ENCODE measurements around the gene ART5. TPM values are rescaled to one million over a fixed set of nuclear protein-coding genes. Genes with fewer than 3 reads are reported as not detected.

The ART5 gene
- polyA plus RNA-seq, 1 donor (not counting 4 experiments of a cell fraction or from before 2014, with no cell fraction given) = not detected

DNA sequence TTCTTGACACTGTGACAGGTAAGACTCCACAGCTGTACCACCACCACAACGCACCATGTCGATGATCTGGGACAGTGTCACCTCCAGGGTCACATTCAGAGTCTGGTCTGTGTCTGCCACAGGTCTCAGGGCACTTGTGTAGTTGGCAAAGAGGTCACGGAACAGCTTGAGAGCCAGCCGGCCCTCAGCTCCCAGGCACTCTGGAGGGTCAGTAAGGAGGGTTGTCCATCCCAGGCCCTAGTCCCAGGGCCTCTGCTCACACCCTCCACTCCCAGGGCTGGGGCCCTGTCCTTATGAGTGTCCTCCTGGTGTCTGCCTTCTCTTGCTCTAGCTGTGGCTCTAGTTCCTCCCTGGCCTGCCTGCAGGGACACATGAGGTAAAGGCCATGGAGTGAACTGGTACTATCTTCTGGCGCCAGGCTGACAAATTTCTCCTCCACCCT lies 28.0 kb upstream of the ART5 start:
- Histone ChIP-seq H3K4me3 (ENCODE audit: control insufficient read depth in 2 of 3, extremely low read depth in 1 of 3, insufficient read depth in 2 of 3, low read depth in 1 of 3, low read length in 3 of 3) (no peak overlapping the region), H3K36me3 (ENCODE audit: control insufficient read depth in 2 of 2, extremely low read depth in 1 of 2, insufficient read depth in 2 of 2, low read length in 2 of 2) (peaks cover 16 to 36% of the 10 kb centered on the region in 2 experiments), H3K9ac (ENCODE audit: control insufficient read depth, extremely low read depth, insufficient read depth, low read length) (no peak overlapping the region), H3K27me3 (ENCODE audit: control insufficient read depth, extremely low read depth, insufficient read depth, low read length) (no peaks in the 10 kb centered on the region), H3K27ac (ENCODE audit: control insufficient read depth, insufficient read depth, low read length) (no peak overlapping the region), H3K79me2 (ENCODE audit: control insufficient read depth, insufficient read depth, low read length) (no peaks in the 10 kb centered on the region), H3K4me1 (ENCODE audit: control insufficient read depth, extremely low read depth, insufficient read depth, low read length) (peaks cover 11% of the 10 kb centered on the region), H4K20me1 (ENCODE audit: control insufficient read depth, extremely low read depth, insufficient read depth, low read length) (no peaks in the 10 kb centered on the region), H3K9me1 (ENCODE audit: control insufficient read depth, extremely low read depth, insufficient read depth, low read length) (no peaks in the 10 kb centered on the region), H2AFZ (ENCODE audit: control insufficient read depth, low read length) (no peak overlapping the region), H3K4me2 (ENCODE audit: control insufficient read depth, extremely low read depth, insufficient read depth, low read depth, low read length) (no peak overlapping the region), H3K9me3 (ENCODE audit: control insufficient read depth, low read depth, low read length) (no peaks in the 10 kb centered on the region)
- no peak for FAIRE-seq
- no peak for DNase-seq (ENCODE audit: low read depth, low spot score)
- TF ChIP-seq, protein P1, sequence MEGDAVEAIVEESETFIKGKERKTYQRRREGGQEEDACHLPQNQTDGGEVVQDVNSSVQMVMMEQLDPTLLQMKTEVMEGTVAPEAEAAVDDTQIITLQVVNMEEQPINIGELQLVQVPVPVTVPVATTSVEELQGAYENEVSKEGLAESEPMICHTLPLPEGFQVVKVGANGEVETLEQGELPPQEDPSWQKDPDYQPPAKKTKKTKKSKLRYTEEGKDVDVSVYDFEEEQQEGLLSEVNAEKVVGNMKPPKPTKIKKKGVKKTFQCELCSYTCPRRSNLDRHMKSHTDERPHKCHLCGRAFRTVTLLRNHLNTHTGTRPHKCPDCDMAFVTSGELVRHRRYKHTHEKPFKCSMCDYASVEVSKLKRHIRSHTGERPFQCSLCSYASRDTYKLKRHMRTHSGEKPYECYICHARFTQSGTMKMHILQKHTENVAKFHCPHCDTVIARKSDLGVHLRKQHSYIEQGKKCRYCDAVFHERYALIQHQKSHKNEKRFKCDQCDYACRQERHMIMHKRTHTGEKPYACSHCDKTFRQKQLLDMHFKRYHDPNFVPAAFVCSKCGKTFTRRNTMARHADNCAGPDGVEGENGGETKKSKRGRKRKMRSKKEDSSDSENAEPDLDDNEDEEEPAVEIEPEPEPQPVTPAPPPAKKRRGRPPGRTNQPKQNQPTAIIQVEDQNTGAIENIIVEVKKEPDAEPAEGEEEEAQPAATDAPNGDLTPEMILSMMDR (optimal IDR thresholded peaks at IDR 0.05 in 1 of 3, IDR thresholded peaks at IDR 0.05 in 1 of 3, conservative IDR thresholded peaks at IDR 0.05 in 1 of 3; ENCODE audit: extremely low read depth in 1 of 3, insufficient read depth in 2 of 3, low read length in 3 of 3) = no peak
- no peak for TF ChIP-seq EZH2 (IDR thresholded peaks at IDR 0.05; ENCODE audit: low read length)
- dilution Hi-C loops (cut with MboI; ENCODE audit: extremely low pct_ligation_motif_present, low sequenced_read_pairs) = no loop called here

DNA sequence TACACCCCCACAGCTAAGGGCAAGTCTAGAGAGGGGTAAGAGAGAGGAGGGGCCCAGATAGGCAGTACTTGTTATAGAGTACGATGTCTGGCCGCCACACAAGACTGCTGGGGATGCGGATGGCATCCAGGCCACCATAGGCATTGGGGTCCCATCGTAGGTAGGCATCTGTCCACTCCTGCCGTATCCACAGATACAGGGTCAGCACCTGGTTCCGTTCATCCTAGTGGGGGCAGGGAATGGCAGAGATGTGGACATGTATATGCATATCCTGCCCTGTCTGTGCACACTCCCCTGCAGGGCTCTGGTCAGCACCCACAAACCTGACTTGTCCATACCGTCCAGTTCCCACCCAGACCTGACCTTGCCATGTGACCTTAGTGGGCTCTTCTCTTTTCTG lies 27.3 kb upstream of the ART5 start:
- no peaks in the 10 kb centered on the region for H3K9me1 ChIP-seq (ENCODE audit: control insufficient read depth, extremely low read depth, insufficient read depth, low read length)
- H3K9ac ChIP-seq (ENCODE audit: control insufficient read depth, extremely low read depth, insufficient read depth, low read length) = no peak overlapping the region
- TF ChIP-seq, protein P1 (optimal IDR thresholded peaks at IDR 0.05 in 1 of 3, IDR thresholded peaks at IDR 0.05 in 1 of 3, conservative IDR thresholded peaks at IDR 0.05 in 1 of 3; ENCODE audit: extremely low read depth in 1 of 3, insufficient read depth in 2 of 3, low read length in 3 of 3) = no peak
- no peak for TF ChIP-seq EZH2 (IDR thresholded peaks at IDR 0.05; ENCODE audit: low read length)
- H3K36me3 ChIP-seq (ENCODE audit: control insufficient read depth in 2 of 2, extremely low read depth in 1 of 2, insufficient read depth in 2 of 2, low read length in 2 of 2) = peaks cover 16 to 39% of the 10 kb centered on the region in 2 experiments
- FAIRE-seq (no peak), DNase-seq (ENCODE audit: low read depth, low spot score) (no peak)
- H2AFZ ChIP-seq (ENCODE audit: control insufficient read depth, low read length) = no peak overlapping the region
- dilution Hi-C loops (cut with MboI; ENCODE audit: extremely low pct_ligation_motif_present, low sequenced_read_pairs) = no loop called here
- H3K9me3 ChIP-seq (ENCODE audit: control insufficient read depth, low read depth, low read length) = no peaks in the 10 kb centered on the region
- H3K79me2 ChIP-seq (ENCODE audit: control insufficient read depth, insufficient read depth, low read length) = no peaks in the 10 kb centered on the region
- H3K27me3 ChIP-seq (ENCODE audit: control insufficient read depth, extremely low read depth, insufficient read depth, low read length) = no peaks in the 10 kb centered on the region
- peaks cover 4% of the 10 kb centered on the region for H3K4me1 ChIP-seq (ENCODE audit: control insufficient read depth, extremely low read depth, insufficient read depth, low read length)
- H3K4me3 ChIP-seq (ENCODE audit: control insufficient read depth in 2 of 3, extremely low read depth in 1 of 3, insufficient read depth in 2 of 3, low read depth in 1 of 3, low read length in 3 of 3) = no peak overlapping the region
- H3K27ac ChIP-seq (ENCODE audit: control insufficient read depth, insufficient read depth, low read length) = no peak overlapping the region
- no peaks in the 10 kb centered on the region for H4K20me1 ChIP-seq (ENCODE audit: control insufficient read depth, extremely low read depth, insufficient read depth, low read length)
- H3K4me2 ChIP-seq (ENCODE audit: control insufficient read depth, extremely low read depth, insufficient read depth, low read depth, low read length) = no peak overlapping the region

Data from keratinocyte (primary cell).